Pulmonary artery endothelial cell (primary cell): ENCODE data around the gene HK2. TPM values are rescaled to one million over a fixed set of nuclear protein-coding genes. Genes with fewer than 3 reads are reported as not detected.
"Not testable (repeated sequence)": the region's sequence is repeated elsewhere in the genome, so short reads cannot be mapped to it uniquely, and the experiment has no call there.

Source experiments
- DNase-seq: peaks from one replicate; pipeline ENCODE4 v3.0.0-alpha.2; 2011; ENCODE audit warnings: low read depth, low spot score
- total RNA-seq: library from RNA; depleted of rRNA; stranded (reverse); fragments of >200 nt; gene quantifications from 2 replicates; pipeline ENCODE4 v1.2.3, GENCODE V29; 2014

The HK2 gene
- total RNA-seq, 1 donor from 2014 or later: 19.8 TPM

- no peak for DNase-seq
These were observed 1.1 kb downstream of the HK2 start for GRCh38 chr2:74834792-74835755.

GRCh38 chr2:74835831-74836674, 2.1 kb downstream of the HK2 start:
- no peak for DNase-seq

GRCh38 chr2:74836675-74837401, 2.9 kb downstream of the HK2 start:
- no peak for DNase-seq

- no peak for DNase-seq
These were observed 7.7 kb downstream of the HK2 start for GRCh38 chr2:74841641-74842040.

- DNase-seq: peak; percentile 30
These were observed 9.5 kb downstream of the HK2 start for GRCh38 chr2:74843433-74843832.

- DNase-seq: no peak
These were observed 10.0 kb downstream of the HK2 start for GRCh38 chr2:74843899-74844298.

- no peak for DNase-seq
These were observed 10.8 kb downstream of the HK2 start for GRCh38 chr2:74844752-74845151.

GRCh38 chr2:74845217-74845751, 11.4 kb downstream of the HK2 start:
- DNase-seq: peak; percentile 86

GRCh38 chr2:74845991-74846390, 12.1 kb downstream of the HK2 start:
- no peak for DNase-seq

- no peak for DNase-seq
These were observed 12.6 kb downstream of the HK2 start for GRCh38 chr2:74846481-74846880.

GRCh38 chr2:74847070-74847858, 13.3 kb downstream of the HK2 start:
- no peak for DNase-seq

GRCh38 chr2:74849228-74849892, 15.4 kb downstream of the HK2 start:
- no peak for DNase-seq

- no peak for DNase-seq
These were observed 16.7 kb downstream of the HK2 start for GRCh38 chr2:74850496-74851190.

- no peak for DNase-seq
These were observed 17.3 kb downstream of the HK2 start for GRCh38 chr2:74851191-74851566.

GRCh38 chr2:74853360-74853759, 19.4 kb downstream of the HK2 start:
- DNase-seq: not testable (repeated sequence)

GRCh38 chr2:74854401-74854800, 20.5 kb downstream of the HK2 start:
- no peak for DNase-seq

GRCh38 chr2:74855114-74855707, 21.3 kb downstream of the HK2 start:
- not testable (repeated sequence) for DNase-seq

GRCh38 chr2:74856004-74856578, 22.2 kb downstream of the HK2 start:
- DNase-seq: no peak

- no peak for DNase-seq
These were observed 22.7 kb downstream of the HK2 start for GRCh38 chr2:74856599-74856998.
